Tibial nerve (tissue), 4 donors: ENCODE data around the gene AGR3. TPM values are rescaled to one million over a fixed set of nuclear protein-coding genes. Genes with fewer than 3 reads are reported as not detected.
A peak's percentile ranks its signal among the peaks of the same experiment; 100 is the strongest.

ENCODE experiments used
- DNase-seq, 2 donors: peaks; one replicate each; pipeline ENCODE4 v3.0.0-alpha.2; 2019; ENCODE audit warnings: low spot score in 2 of 2
- H3K27ac ChIP-seq, 4 donors: fragments of 200-600 bp; sonication (generic) in 3 of 4; one replicate each; pipeline ENCODE4 v1.5.1; 2017 to 2019; ENCODE audit warnings: mild to moderate bottlenecking in 1 of 4
- H3K27me3 ChIP-seq, 2 donors: fragments of 200-600 bp; sonication (generic) in 1 of 2; one replicate each; pipeline versions ENCODE4 v1.5.1 to v1.6.0; 2017 to 2019
- H3K36me3 ChIP-seq, 3 donors: fragments of 200-600 bp; sonication (generic); one replicate each; pipeline ENCODE4 v1.5.1; 2018 to 2019
- H3K4me1 ChIP-seq, 4 donors: fragments of 200-600 bp; sonication (generic) in 3 of 4; one replicate each; pipeline ENCODE4 v1.5.1; 2017 to 2019
- H3K4me3 ChIP-seq, 4 donors: fragments of 200-600 bp; sonication (generic) in 3 of 4; one replicate each; pipeline ENCODE4 v1.5.1; 2017 to 2019; ENCODE audit warnings: mild to moderate bottlenecking in 1 of 4, moderate library complexity in 1 of 4
- H3K9me3 ChIP-seq, 4 donors: fragments of 200-600 bp; sonication (generic) in 3 of 4; one replicate each; pipeline ENCODE4 v1.5.1; 2017 to 2019
- CTCF ChIP-seq, 5 experiments: fragments of 200-600 bp in 3 of 5; fragments of 450-650 bp in 2 of 5; sonication (generic) in 3 of 5; IDR thresholded peaks; one replicate each; pipeline ENCODE4 v1.5.1; 2016 to 2019; ENCODE audit warnings: antibody characterized with exemption in 5 of 5, mild to moderate bottlenecking in 3 of 5, moderate library complexity in 2 of 5
- EP300 ChIP-seq, 2 donors: sonication (generic); formaldehyde crosslinking; IDR thresholded peaks; one replicate each; pipeline ENCODE4 v1.6.1; 2017; ENCODE audit warnings: antibody characterized with exemption in 2 of 2, mild to moderate bottlenecking in 1 of 2
- POLR2A ChIP-seq, 2 donors: fragments of 450-650 bp; IDR thresholded peaks; one replicate each; pipeline ENCODE4 v1.6.1; 2017; ENCODE audit warnings: antibody characterized with exemption in 2 of 2, mild to moderate bottlenecking in 2 of 2, moderate library complexity in 2 of 2
- WGBS, 2 donors: methylation state at CpG; one replicate each; pipeline ENCODE4 v1.1.5; 2018; 5-methylcytosine and 5-hydroxymethylcytosine counted together
- total RNA-seq, 4 donors: library from RNA; depleted of rRNA; stranded (reverse); fragments of >200 nt; gene quantifications; one replicate each; pipeline ENCODE4 v1.1.0, GENCODE V29; 2016

AGR3 gene
- total RNA-seq, 4 donors from 2014 or later: not detected

DNA sequence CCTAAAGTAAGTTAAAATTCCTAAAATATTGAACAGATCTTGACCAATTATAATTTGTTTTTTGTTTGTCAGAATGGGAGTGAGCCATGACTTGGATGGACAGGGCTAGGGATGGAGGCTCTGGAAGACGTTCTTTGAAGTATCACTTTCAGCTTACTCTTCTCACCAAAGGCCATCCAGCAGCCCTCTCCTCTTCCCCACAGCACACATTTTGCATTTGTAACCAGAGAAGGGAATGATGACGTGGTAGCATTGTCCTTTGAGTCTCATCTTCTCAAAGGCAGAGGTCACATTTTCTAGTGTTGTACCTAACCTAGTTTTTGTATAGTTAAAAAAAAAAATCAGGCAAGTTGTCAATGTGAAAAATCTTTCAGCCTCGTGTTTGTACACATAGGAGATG, 43.8 kb upstream of the AGR3 start:
- TF ChIP-seq EP300 (IDR thresholded peaks at IDR 0.05) (no peak), CTCF (IDR thresholded peaks at IDR 0.05) (no peak), POLR2A (IDR thresholded peaks at IDR 0.05) (no peak)
- H3K27ac ChIP-seq: no peak overlapping the region
- H3K9me3 ChIP-seq: no peaks in the 10 kb centered on the region
- H3K36me3 ChIP-seq: no peaks in the 10 kb centered on the region
- no peaks in the 10 kb centered on the region for H3K27me3 ChIP-seq
- DNase-seq: no peak
- WGBS, 2 donors: 64 to 67% methylated on average over 3 of the region's 3 CpGs
- no peak overlapping the region for H3K4me3 ChIP-seq
- H3K4me1 ChIP-seq: peaks cover 0 to 9% (median 4%) of the 10 kb centered on the region in 4 donors

DNA sequence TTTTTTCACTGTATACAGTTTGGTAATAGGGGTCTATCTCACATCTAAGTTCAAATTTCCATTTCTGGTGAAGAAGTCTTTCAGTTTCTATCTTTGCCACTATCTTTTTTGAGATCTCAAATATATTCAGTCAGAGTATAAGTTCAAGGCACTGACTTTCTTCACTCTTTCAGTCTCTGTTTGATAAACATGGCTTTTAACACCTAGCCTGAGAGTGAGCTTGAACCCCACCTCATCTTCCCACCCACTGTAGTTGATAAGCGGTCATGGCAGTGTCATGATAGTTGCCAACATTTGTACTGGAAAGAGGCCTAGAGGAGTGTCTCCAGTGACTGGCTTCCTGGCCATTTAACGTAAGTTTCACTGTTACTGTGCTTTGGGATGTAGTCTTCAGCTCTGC, 41.2 kb upstream of the AGR3 start:
- DNase-seq: no peak
- H3K4me1 ChIP-seq: peaks cover 0 to 13% (median 4%) of the 10 kb centered on the region in 4 donors
- no peak overlapping the region for H3K4me3 ChIP-seq
- H3K9me3 ChIP-seq: no peaks in the 10 kb centered on the region
- H3K27me3 ChIP-seq: no peaks in the 10 kb centered on the region
- H3K27ac ChIP-seq: no peak overlapping the region
- TF ChIP-seq EP300 (IDR thresholded peaks at IDR 0.05) (no peak), POLR2A (IDR thresholded peaks at IDR 0.05) (no peak), CTCF (IDR thresholded peaks at IDR 0.05) (no peak)
- H3K36me3 ChIP-seq: no peaks in the 10 kb centered on the region
- WGBS, 2 donors: 58 to 75% methylated on average over 2 of the region's 2 CpGs

- peak overlapping the region in 1 of 4 donors; percentile 48 for H3K27ac ChIP-seq
- 47 to 51% methylated on average over 3 of the region's 3 CpGs for WGBS, 2 donors
- H3K4me1 ChIP-seq: peaks cover 0 to 13% (median 2%) of the 10 kb centered on the region in 4 donors
- no peaks in the 10 kb centered on the region for H3K9me3 ChIP-seq
- H3K4me3 ChIP-seq: no peak overlapping the region
- no peaks in the 10 kb centered on the region for H3K36me3 ChIP-seq
- TF ChIP-seq EP300 (IDR thresholded peaks at IDR 0.05): no peak
- no peak for TF ChIP-seq POLR2A (IDR thresholded peaks at IDR 0.05)
- no peak for TF ChIP-seq CTCF (IDR thresholded peaks at IDR 0.05)
- H3K27me3 ChIP-seq: no peaks in the 10 kb centered on the region
- DNase-seq: no peak
Observed at GRCh38 chr7:16921644-16922257, 40.0 kb upstream of the AGR3 start.

- no peak for TF ChIP-seq CTCF (IDR thresholded peaks at IDR 0.05)
- no peak for TF ChIP-seq POLR2A (IDR thresholded peaks at IDR 0.05)
- TF ChIP-seq EP300 (IDR thresholded peaks at IDR 0.05): no peak
- 60 to 73% methylated on average over 4 of the region's 4 CpGs for WGBS, 2 donors
Observed at GRCh38 chr7:16921151-16921550, 39.4 kb upstream of the AGR3 start.

DNA sequence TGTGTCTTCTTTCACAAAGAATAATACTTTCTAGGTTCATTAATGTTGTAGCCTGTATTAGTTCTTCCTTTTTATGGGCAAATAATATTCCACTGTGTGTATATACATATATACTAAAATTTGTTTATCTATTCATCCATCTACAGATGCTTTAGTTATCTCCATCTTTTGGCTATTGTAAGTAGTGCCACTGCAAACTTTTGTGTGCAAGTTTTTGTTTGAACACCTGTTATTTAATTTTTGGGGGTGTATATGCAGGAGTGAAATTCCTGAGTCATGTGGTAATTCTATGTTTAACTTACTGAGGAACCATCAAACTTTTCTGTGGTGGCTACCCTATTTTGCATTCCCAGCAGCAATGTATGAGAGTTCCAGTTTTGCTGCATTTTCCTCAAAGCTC, 37.7 kb upstream of the AGR3 start:
- no peaks in the 10 kb centered on the region for H3K9me3 ChIP-seq
- no peak for DNase-seq
- no peaks in the 10 kb centered on the region for H3K36me3 ChIP-seq
- no peak overlapping the region for H3K27ac ChIP-seq
- peaks cover 0 to 9% (median 0%) of the 10 kb centered on the region in 4 donors for H3K4me1 ChIP-seq
- H3K4me3 ChIP-seq: no peak overlapping the region
- no peaks in the 10 kb centered on the region for H3K27me3 ChIP-seq
- TF ChIP-seq EP300 (IDR thresholded peaks at IDR 0.05) (no peak), POLR2A (IDR thresholded peaks at IDR 0.05) (no peak), CTCF (IDR thresholded peaks at IDR 0.05) (no peak)

More at GRCh38 chr7:16921151-16921550, 39.4 kb upstream of the AGR3 start:
- Histone ChIP-seq H3K9me3 (no peaks in the 10 kb centered on the region), H3K4me3 (no peak overlapping the region), H3K4me1 (peaks cover 0 to 13% (median 0%) of the 10 kb centered on the region in 4 donors), H3K27me3 (no peaks in the 10 kb centered on the region), H3K27ac (no peak overlapping the region), H3K36me3 (no peaks in the 10 kb centered on the region)
- DNase-seq: no peak
